HUES64 (cell line): ENCODE measurements around the gene RILPL2.

Source experiments
- H3K27ac ChIP-seq: 2 replicates; pipeline ENCODE4 v1.7.0; 2013; ENCODE audit warnings: low read depth, low read length, inconsistent platforms
- H3K27me3 ChIP-seq: 2 replicates; pipeline ENCODE4 v1.6.1; 2013; ENCODE audit warnings: mild to moderate bottlenecking, low read length; ENCODE audit not compliant: insufficient read depth
- H3K36me3 ChIP-seq: 2 replicates; pipeline ENCODE4 v1.6.1; 2013; ENCODE audit warnings: mild to moderate bottlenecking, low read length; ENCODE audit not compliant: insufficient read depth
- H3K4me1 ChIP-seq: 2 replicates; pipeline ENCODE4 v1.6.1; 2013; ENCODE audit warnings: mild to moderate bottlenecking, low read length, moderate library complexity; ENCODE audit not compliant: insufficient read depth
- H3K4me3 ChIP-seq: 2 replicates; pipeline ENCODE4 v1.5.1; 2013; ENCODE audit warnings: mild to moderate bottlenecking, low read length, moderate library complexity
- H3K9ac ChIP-seq: 2 replicates; pipeline ENCODE4 v1.6.1; 2013; ENCODE audit warnings: mild to moderate bottlenecking, low read depth, low read length
- H3K9me3 ChIP-seq: 2 replicates; pipeline ENCODE4 v1.6.1; 2013; ENCODE audit warnings: low read depth, low read length; ENCODE audit not compliant: insufficient read depth
- WGBS: fragments of 150-250, 120-280 bp; methylation state at CpG from one replicate; pipeline ENCODE4 v1.1.7; 2013; ENCODE audit warnings: missing lambda C conversion rate; 5-methylcytosine and 5-hydroxymethylcytosine counted together

Gene RILPL2

GRCh38 chr12:123398550-123399254 is 37.8 kb downstream of the RILPL2 start:
- Histone ChIP-seq H3K9me3 (no peaks in the 10 kb centered on the region), H3K27me3 (peaks cover 41% of the 10 kb centered on the region), H3K4me3 (no peak overlapping the region), H3K36me3 (peaks cover 54% of the 10 kb centered on the region), H3K4me1 (no peaks in the 10 kb centered on the region), H3K9ac (no peak overlapping the region), H3K27ac (no peak overlapping the region)
- 92% methylated on average over 14 of the region's 14 CpGs for WGBS

DNA sequence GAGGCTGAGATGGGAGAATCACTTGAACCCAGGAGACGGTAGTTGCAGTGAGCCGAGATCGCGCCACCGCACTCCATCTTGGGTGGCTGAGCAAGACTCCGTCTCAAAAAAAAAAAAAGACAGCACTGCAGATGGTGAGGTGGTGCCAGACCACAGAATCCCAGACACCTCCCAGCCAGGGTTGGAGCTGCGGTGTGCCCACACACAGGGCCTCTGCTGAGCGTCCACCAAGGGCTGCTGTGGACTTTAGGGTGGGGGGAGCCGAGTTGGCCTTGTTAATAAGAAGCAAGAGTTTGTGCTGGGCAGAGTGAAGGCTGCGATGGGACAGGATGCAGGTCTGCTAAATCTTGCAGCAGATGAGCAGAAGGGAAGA is 38.3 kb downstream of the RILPL2 start:
- Histone ChIP-seq H3K36me3 (peaks cover 51% of the 10 kb centered on the region), H3K27me3 (peaks cover 35% of the 10 kb centered on the region), H3K9me3 (no peaks in the 10 kb centered on the region), H3K27ac (no peak overlapping the region), H3K4me1 (no peaks in the 10 kb centered on the region), H3K4me3 (no peak overlapping the region), H3K9ac (no peak overlapping the region)
- WGBS: 95% methylated on average over 10 of the region's 10 CpGs

DNA sequence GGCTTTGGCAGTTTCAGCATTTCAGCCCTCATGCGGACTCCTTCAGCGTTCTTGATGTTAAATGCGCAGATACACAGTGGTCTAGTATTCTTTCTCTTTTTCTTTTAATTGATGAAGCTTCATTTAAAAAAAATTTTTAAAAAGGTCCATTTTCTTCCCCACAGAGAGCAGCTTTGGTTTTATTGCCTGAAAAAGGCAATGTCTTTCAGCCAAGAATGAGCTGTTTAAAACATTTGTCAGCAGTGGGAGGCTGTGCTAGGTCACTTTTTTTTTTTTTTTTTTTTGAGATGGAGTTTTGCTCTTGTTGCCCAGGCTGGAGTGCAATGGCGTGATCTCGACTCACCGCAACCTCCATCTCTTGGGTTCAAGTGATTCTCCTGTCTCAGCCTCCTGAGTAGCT is 39.1 kb downstream of the RILPL2 start:
- Histone ChIP-seq H3K27me3 (peaks cover 28% of the 10 kb centered on the region), H3K27ac (no peak overlapping the region), H3K36me3 (peaks cover 53% of the 10 kb centered on the region), H3K9ac (no peak overlapping the region), H3K9me3 (no peaks in the 10 kb centered on the region), H3K4me1 (no peaks in the 10 kb centered on the region), H3K4me3 (no peak overlapping the region)
- 96% methylated on average over 6 of the region's 6 CpGs for WGBS

- WGBS: 95% methylated on average over 9 of the region's 9 CpGs
- Histone ChIP-seq H3K9ac (no peak overlapping the region), H3K4me3 (no peak overlapping the region), H3K9me3 (no peaks in the 10 kb centered on the region), H3K27ac (no peak overlapping the region), H3K27me3 (peaks cover 25% of the 10 kb centered on the region), H3K36me3 (peaks cover 57% of the 10 kb centered on the region), H3K4me1 (no peaks in the 10 kb centered on the region)
Observed at GRCh38 chr12:123396954-123397353, 39.5 kb downstream of the RILPL2 start.

DNA sequence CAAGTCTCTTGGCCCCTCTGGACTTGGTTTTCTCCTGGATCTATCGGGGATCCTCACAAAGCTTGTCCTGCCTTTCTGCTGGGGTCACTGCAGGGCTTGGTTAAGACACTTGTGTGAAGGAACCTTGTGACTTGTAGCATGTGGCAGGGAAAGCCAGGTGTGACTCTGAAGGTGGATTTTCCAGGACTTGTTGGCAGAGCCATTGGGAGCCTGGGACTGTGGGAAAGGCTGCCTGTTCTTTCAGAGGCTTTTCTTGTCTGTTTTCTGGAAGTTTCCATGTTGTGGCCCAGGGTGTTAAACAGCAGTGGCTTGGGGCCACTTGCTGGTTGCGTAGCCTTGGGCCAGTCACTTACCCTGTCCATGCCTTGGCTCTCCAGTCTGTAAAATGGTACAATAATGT is 39.9 kb downstream of the RILPL2 start:
- peaks cover 61% of the 10 kb centered on the region for H3K36me3 ChIP-seq
- WGBS: 98% methylated on average over 2 of the region's 2 CpGs
- no peak overlapping the region for H3K9ac ChIP-seq
- no peaks in the 10 kb centered on the region for H3K4me1 ChIP-seq
- H3K4me3 ChIP-seq: no peak overlapping the region
- H3K27me3 ChIP-seq: peaks cover 22% of the 10 kb centered on the region
- no peak overlapping the region for H3K27ac ChIP-seq
- H3K9me3 ChIP-seq: no peaks in the 10 kb centered on the region

GRCh38 chr12:123395236-123395635 is 41.2 kb downstream of the RILPL2 start:
- Histone ChIP-seq H3K4me3 (no peak overlapping the region), H3K27ac (no peak overlapping the region), H3K4me1 (0 out of 2 replicates have a peak, but pooled peaks cover 2% of the 10 kb centered on the region), H3K9ac (no peak overlapping the region), H3K36me3 (peaks cover 72% of the 10 kb centered on the region), H3K9me3 (no peaks in the 10 kb centered on the region), H3K27me3 (peaks cover 20% of the 10 kb centered on the region)
- 98% methylated on average over 5 of the region's 5 CpGs for WGBS

DNA sequence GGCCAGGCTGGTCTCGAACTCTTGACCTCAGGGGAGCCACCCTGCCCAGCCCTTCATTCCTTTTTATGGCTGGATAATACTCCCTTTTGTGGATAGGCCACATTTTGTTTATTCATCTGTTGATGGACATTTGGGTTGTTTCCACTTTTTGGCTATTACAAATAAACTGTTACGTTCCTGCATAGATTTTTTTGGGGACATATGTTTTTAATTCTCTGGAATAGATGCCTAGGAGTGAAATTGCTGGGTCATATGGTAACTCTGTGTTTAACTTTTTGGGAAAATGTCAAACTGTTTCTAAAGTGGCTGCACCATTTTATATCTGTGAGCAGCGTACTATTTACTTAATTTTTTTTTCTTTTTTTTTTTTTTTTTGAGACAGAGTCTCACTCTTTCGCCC is 42.7 kb downstream of the RILPL2 start:
- Histone ChIP-seq H3K4me3 (no peak overlapping the region), H3K4me1 (0 out of 2 replicates have a peak, but pooled peaks cover 4% of the 10 kb centered on the region), H3K27ac (no peak overlapping the region), H3K9ac (no peak overlapping the region), H3K36me3 (peaks cover 64% of the 10 kb centered on the region), H3K9me3 (no peaks in the 10 kb centered on the region), H3K27me3 (peaks cover 19% of the 10 kb centered on the region)
- 98% methylated on average over 4 of the region's 4 CpGs for WGBS

- Histone ChIP-seq H3K27ac (no peak overlapping the region), H3K9me3 (no peaks in the 10 kb centered on the region), H3K9ac (no peak overlapping the region), H3K36me3 (peaks cover 50% of the 10 kb centered on the region), H3K27me3 (peaks cover 32% of the 10 kb centered on the region), H3K4me3 (no peak overlapping the region), H3K4me1 (peaks cover 9% of the 10 kb centered on the region)
- 95% methylated on average over 8 of the region's 8 CpGs for WGBS
Observed at GRCh38 chr12:123391546-123392343, 44.7 kb downstream of the RILPL2 start.

DNA sequence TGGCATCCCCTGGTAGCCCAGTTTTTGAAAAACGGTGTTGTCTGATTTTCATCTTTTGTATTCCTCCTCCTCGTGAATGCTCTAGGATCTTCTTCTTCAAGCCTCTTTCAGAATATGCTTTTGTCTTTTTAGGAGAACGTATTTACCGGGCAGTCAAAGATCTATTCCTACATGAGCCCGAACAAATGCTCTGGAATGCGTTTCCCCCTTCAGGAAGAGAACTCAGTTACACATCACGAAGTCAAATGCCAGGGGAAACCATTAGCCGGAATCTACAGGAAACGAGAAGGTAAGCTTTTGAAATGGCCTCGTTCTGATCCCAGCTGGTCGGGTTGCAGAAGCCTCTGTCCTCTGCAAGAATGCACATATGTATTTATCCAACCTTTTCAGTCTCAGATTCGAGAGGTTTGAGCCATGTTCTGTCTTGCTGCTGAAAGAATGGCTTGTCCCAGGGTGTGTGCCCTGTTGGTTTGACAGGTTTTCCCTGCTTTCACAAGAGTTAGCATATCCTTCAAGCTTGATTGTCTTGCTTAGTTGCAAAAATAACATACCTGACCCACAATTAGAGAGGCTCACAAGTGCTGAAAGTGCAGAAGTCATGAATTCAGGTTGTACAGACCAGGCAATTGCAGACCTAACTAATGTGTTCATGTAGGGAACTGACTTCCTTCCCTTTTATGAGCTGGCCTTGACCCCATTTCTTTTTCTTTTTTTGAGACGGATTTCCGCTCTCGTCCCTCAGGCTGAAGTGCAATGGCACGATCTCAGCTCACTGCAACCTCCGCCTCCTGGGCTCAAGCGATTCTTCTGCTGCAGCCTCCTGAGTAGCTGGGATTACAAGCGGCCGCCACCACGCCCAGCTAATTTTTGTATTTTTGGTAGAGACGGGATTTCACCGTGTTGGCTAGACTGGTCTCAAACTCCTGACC is 45.7 kb downstream of the RILPL2 start:
- Histone ChIP-seq H3K36me3 (peaks cover 40% of the 10 kb centered on the region), H3K4me3 (peak overlapping the region; percentile 66; the same call in 1 of the 2 replicates), H3K27ac (no peak overlapping the region), H3K9me3 (no peaks in the 10 kb centered on the region), H3K4me1 (peaks cover 9% of the 10 kb centered on the region), H3K27me3 (peaks cover 41% of the 10 kb centered on the region), H3K9ac (no peak overlapping the region)
- WGBS: 87% methylated on average over 23 of the region's 23 CpGs

DNA sequence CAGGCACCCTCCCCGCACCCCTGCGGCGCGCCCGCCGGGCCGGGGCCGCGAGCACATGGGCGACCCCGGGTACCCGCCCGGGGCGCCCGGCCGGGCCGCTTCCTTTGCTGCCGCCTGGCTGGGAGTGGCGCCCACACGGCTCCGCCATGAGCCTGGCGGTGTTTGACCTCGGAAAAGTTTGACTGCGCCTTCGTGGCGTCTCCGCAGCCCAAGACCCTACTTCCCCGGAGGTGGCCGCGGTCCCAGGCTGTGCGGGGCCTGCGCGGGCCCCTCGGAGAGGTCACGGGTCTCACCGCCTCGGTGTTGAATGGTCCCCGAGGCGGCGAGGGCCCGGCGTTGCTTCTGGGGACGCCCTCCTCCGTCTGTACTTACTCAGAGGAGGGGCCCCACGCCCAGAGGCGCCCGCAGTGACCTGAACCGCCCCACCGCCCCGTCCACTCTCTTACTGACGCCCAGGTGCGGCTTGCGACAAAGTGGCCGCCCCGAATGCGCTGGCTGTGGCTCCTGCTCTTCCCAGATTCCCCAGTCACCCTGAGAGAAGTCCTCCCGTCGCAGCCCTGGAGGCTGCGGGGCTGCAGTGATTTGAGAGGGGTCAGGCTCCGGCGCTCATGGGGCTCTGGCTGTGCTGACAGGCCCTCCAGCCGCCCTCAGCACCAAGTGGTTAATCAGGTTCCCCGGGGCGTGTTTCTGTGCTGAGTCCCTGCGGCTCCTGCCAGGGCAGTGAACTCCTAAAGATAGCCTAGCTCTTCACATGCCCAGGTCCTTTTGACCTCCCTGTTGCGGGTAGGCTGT is 46.7 kb downstream of the RILPL2 start:
- 6% methylated on average over 66 of the region's 66 CpGs for WGBS
- H3K9me3 ChIP-seq: no peaks in the 10 kb centered on the region
- peaks cover 9% of the 10 kb centered on the region for H3K4me1 ChIP-seq
- H3K4me3 ChIP-seq: peak overlapping the region; percentile 66
- H3K27me3 ChIP-seq: peaks cover 46% of the 10 kb centered on the region
- H3K27ac ChIP-seq: no peak overlapping the region
- peak overlapping the region; percentile 58 for H3K9ac ChIP-seq
- peaks cover 33% of the 10 kb centered on the region for H3K36me3 ChIP-seq
